ENCODE measurements around the gene ZNF579.
"Not testable (repeated sequence)": the region's sequence is repeated elsewhere in the genome, so short reads cannot be mapped to it uniquely, and the experiment has no call there.

Gene ZNF579

GRCh38 chr19:55592391-55593090 lies 11.9 kb upstream of the ZNF579 start:
- DNase-seq = no peak

- DNase-seq = no peak
Measured at GRCh38 chr19:55591555-55591954, 10.9 kb upstream of the ZNF579 start.

- DNase-seq = no peak
Measured at GRCh38 chr19:55590617-55591016, 10.0 kb upstream of the ZNF579 start.

- DNase-seq = no peak
Measured at GRCh38 chr19:55590109-55590508, 9.5 kb upstream of the ZNF579 start.

- DNase-seq = no peak
Measured at GRCh38 chr19:55588738-55589137, 8.1 kb upstream of the ZNF579 start.

GRCh38 chr19:55586976-55587668 lies 6.5 kb upstream of the ZNF579 start:
- DNase-seq = peak; percentile 93 to 95

- peak; percentile 36 to 43 for DNase-seq
Measured at GRCh38 chr19:55585658-55586339, 5.2 kb upstream of the ZNF579 start.

- no peak for DNase-seq
Measured at GRCh38 chr19:55584871-55585270, 4.2 kb upstream of the ZNF579 start.

GRCh38 chr19:55583897-55584296 lies 3.2 kb upstream of the ZNF579 start:
- not testable (repeated sequence) for DNase-seq

- DNase-seq = not testable (repeated sequence)
Measured at GRCh38 chr19:55582284-55582683, 1.6 kb upstream of the ZNF579 start.

GRCh38 chr19:55581823-55582223 lies 1.2 kb upstream of the ZNF579 start:
- DNase-seq = no peak

- DNase-seq = peak in 1 of 2 donors; percentile 28
Measured at GRCh38 chr19:55581145-55581822, 636 bp upstream of the ZNF579 start.

GRCh38 chr19:55579766-55580621 lies 654 bp downstream of the ZNF579 start:
- DNase-seq = no peak

GRCh38 chr19:55578761-55579747 lies 1.6 kb downstream of the ZNF579 start:
- DNase-seq = no peak

GRCh38 chr19:55578031-55578760 lies 2.5 kb downstream of the ZNF579 start:
- no peak for DNase-seq

GRCh38 chr19:55576746-55577145 lies 3.9 kb downstream of the ZNF579 start:
- DNase-seq = no peak

GRCh38 chr19:55573929-55574328 lies 6.7 kb downstream of the ZNF579 start:
- not testable (repeated sequence) for DNase-seq

GRCh38 chr19:55569477-55569876 lies 11.2 kb downstream of the ZNF579 start:
- not testable (repeated sequence) for DNase-seq

- no peak for DNase-seq
Measured at GRCh38 chr19:55567708-55568328, 12.8 kb downstream of the ZNF579 start.

- DNase-seq = no peak
Measured at GRCh38 chr19:55566823-55567222, 13.8 kb downstream of the ZNF579 start.

Measured in CD4-positive, alpha-beta T cell treated with Interferon alpha-2 for 1 hour (primary cell).